Activated naive CD8-positive, alpha-beta T cell treated with anti-CD3 and anti-CD28 coated beads, Interleukin-2, amount 10 ng/mL, durations not matched to agents 7 days and 5 days (primary cell): ENCODE measurements around the gene SPTLC2. TPM values are rescaled to one million over a fixed set of nuclear protein-coding genes. Genes with fewer than 3 reads are reported as not detected.

ENCODE experiments used
- ATAC-seq: fragments of 150-1000 bp; cut with Tn5 transposase; one replicate; pipeline ENCODE4 v1.10.0; 2021; ENCODE audit warnings: low read depth, moderate library complexity
- POLR2A ChIA-PET: fragments of 350-600 bp; sonication (Branson Sonifier 250); formaldehyde crosslinking; loops from one replicate; lab custom pipeline; 2021; ENCODE audit warnings: antibody characterized with exemption; lab: Charles Lee
- DNase-seq: peaks from one replicate; pipeline ENCODE4 v3.0.0; 2021
- H3K27ac Mint-ChIP-seq: one replicate; pipeline ENCODE4 v1.8.0; 2022; ENCODE audit warnings: mild to moderate bottlenecking, mixed read lengths
- H3K27me3 Mint-ChIP-seq: one replicate; pipeline ENCODE4 v1.8.0; 2022; ENCODE audit warnings: mild to moderate bottlenecking, moderate library complexity, mixed read lengths
- H3K36me3 Mint-ChIP-seq: one replicate; pipeline ENCODE4 v1.8.0; 2021; ENCODE audit warnings: mild to moderate bottlenecking, mixed read lengths
- H3K4me1 Mint-ChIP-seq: one replicate; pipeline ENCODE4 v1.8.0; 2021; ENCODE audit warnings: mixed read lengths
- H3K4me3 Mint-ChIP-seq: one replicate; pipeline ENCODE4 v1.8.0; 2022; ENCODE audit warnings: mild to moderate bottlenecking, moderate library complexity, mixed read lengths
- H3K9me3 Mint-ChIP-seq: one replicate; pipeline ENCODE4 v1.8.0; 2021; ENCODE audit warnings: mixed read lengths
- total RNA-seq, 2 experiments: library from RNA; stranded (reverse); gene quantifications; one replicate each; pipeline ENCODE4 v1.2.3, GENCODE V29; 2021

The SPTLC2 gene
- total RNA-seq, 2 experiments from 2014 or later: 57.1 to 60.6 TPM

DNA sequence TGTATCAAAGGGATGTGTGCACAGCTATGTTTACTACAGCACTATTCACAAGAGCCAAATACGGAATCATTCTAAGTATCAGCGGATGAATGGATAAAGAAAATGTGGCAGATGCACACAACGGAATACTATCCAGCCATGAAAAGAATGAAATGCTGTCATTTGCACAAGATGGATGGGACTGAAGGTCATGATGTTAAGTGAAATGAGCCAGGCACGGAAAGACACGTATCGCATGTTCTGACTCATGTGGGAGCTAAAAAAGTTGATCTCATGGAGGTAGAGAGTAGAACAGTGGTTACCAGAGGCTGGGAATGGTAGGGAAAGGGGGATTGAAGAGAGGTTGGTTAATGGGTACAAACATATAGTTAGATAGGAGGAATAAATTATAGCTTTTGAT is 91.9 kb downstream of the SPTLC2 start:
- Mint-ChIP-seq H3K4me3 (no peak overlapping the region), H3K4me1 (peaks cover 7% of the 10 kb centered on the region), H3K27me3 (no peaks in the 10 kb centered on the region), H3K36me3 (peaks cover 18% of the 10 kb centered on the region), H3K27ac (no peak overlapping the region), H3K9me3 (no peaks in the 10 kb centered on the region)
- no peak for DNase-seq
- ATAC-seq: no peak
- POLR2A ChIA-PET: interaction anchor here (0.6 to 1.1 kb wide), 2 partner anchors 30 to 179 kb away, joined by 3 to 4 read pairs; no protein-coding TSS in a partner anchor

GRCh38 chr14:77523109-77523508 is 93.3 kb downstream of the SPTLC2 start:
- Mint-ChIP-seq H3K4me1 (peaks cover 7% of the 10 kb centered on the region), H3K27ac (peak overlapping the region; percentile 30), H3K36me3 (peaks cover 21% of the 10 kb centered on the region), H3K4me3 (no peak overlapping the region), H3K9me3 (no peaks in the 10 kb centered on the region), H3K27me3 (no peaks in the 10 kb centered on the region)
- POLR2A ChIA-PET: no interaction called here
- no peak for DNase-seq
- no peak for ATAC-seq

- Mint-ChIP-seq H3K9me3 (no peaks in the 10 kb centered on the region), H3K4me3 (no peak overlapping the region), H3K4me1 (peaks cover 7% of the 10 kb centered on the region), H3K27ac (no peak overlapping the region), H3K36me3 (peaks cover 29% of the 10 kb centered on the region), H3K27me3 (no peaks in the 10 kb centered on the region)
- ATAC-seq (no peak), DNase-seq (no peak)
- POLR2A ChIA-PET: no interaction called here
Observed at GRCh38 chr14:77520555-77520954, 95.9 kb downstream of the SPTLC2 start.

- Mint-ChIP-seq H3K27ac (no peak overlapping the region), H3K36me3 (peaks cover 33% of the 10 kb centered on the region), H3K4me3 (no peak overlapping the region), H3K27me3 (no peaks in the 10 kb centered on the region), H3K4me1 (peaks cover 2% of the 10 kb centered on the region), H3K9me3 (no peaks in the 10 kb centered on the region)
- POLR2A ChIA-PET: interaction anchor here (0.5 kb wide), 1 partner anchor 127 kb away, joined by 4 read pairs; no protein-coding TSS in a partner anchor
- ATAC-seq: no peak
- DNase-seq: no peak
Observed at GRCh38 chr14:77516126-77516525, 100.3 kb downstream of the SPTLC2 start.

DNA sequence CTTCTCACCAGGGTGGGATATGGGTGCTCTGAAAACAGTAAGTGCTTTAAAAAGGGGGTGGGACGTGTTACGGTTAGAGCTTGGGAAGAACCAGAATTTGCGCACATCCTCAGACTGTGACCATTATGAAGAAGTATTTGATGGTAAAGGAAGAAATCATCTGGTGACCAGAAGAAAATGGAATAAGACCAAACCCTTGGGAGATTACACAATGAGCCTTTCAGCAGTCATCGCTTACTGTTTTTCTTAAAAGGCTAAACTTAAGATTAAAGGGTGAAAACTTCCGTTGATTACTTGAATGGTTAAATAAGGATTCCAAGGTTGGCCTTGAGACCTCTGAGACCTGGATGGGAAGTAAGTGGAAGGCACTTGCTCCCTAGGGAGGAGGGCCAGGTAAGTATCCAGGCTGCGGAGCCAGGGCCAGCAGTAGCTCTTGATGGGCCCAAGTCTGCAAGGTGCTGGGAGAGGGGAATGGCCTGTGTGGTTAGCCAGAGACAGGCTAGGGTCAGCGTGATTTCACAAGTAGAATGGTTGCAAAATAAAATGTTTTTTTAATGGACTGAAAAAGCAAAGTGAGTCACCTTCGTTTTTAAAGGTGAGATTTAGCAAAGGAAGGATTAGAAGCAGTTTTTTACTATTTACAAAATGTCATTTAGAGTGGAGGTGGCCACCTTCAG is 104.8 kb downstream of the SPTLC2 start:
- no peaks in the 10 kb centered on the region for H3K4me1 Mint-ChIP-seq
- no peak overlapping the region for H3K27ac Mint-ChIP-seq

GRCh38 chr14:77509366-77509765 is 107.1 kb downstream of the SPTLC2 start:
- DNase-seq: no peak
- Mint-ChIP-seq H3K36me3 (peaks cover 50% of the 10 kb centered on the region), H3K4me1 (no peaks in the 10 kb centered on the region), H3K27me3 (no peaks in the 10 kb centered on the region), H3K4me3 (no peak overlapping the region), H3K27ac (no peak overlapping the region), H3K9me3 (no peaks in the 10 kb centered on the region)
- POLR2A ChIA-PET: no interaction called here
- no peak for ATAC-seq

More for the DNA sequence above, 104.8 kb downstream of the SPTLC2 start:
- H3K9me3 Mint-ChIP-seq: no peaks in the 10 kb centered on the region
- H3K4me3 Mint-ChIP-seq: no peak overlapping the region
- POLR2A ChIA-PET: no interaction called here
- no peaks in the 10 kb centered on the region for H3K27me3 Mint-ChIP-seq
- no peak for ATAC-seq
- H3K36me3 Mint-ChIP-seq: peaks cover 42% of the 10 kb centered on the region
- no peak for DNase-seq

GRCh38 chr14:77508876-77509275 is 107.6 kb downstream of the SPTLC2 start:
- POLR2A ChIA-PET: interaction anchor here (0.6 kb wide), 1 partner anchor 171 kb away, joined by 3 read pairs; no protein-coding TSS in a partner anchor
- H3K4me3 Mint-ChIP-seq: no peak overlapping the region

GRCh38 chr14:77508249-77508648 is 108.2 kb downstream of the SPTLC2 start:
- no peak for ATAC-seq
- H3K4me1 Mint-ChIP-seq: no peaks in the 10 kb centered on the region
- peaks cover 52% of the 10 kb centered on the region for H3K36me3 Mint-ChIP-seq
- no peak overlapping the region for H3K4me3 Mint-ChIP-seq
- DNase-seq: no peak
- POLR2A ChIA-PET: no interaction called here
- no peaks in the 10 kb centered on the region for H3K27me3 Mint-ChIP-seq
- H3K9me3 Mint-ChIP-seq: peaks cover 1% of the 10 kb centered on the region
- H3K27ac Mint-ChIP-seq: no peak overlapping the region

More at GRCh38 chr14:77508876-77509275, 107.6 kb downstream of the SPTLC2 start:
- ATAC-seq (no peak), DNase-seq (no peak)
- Mint-ChIP-seq H3K9me3 (no peaks in the 10 kb centered on the region), H3K36me3 (peaks cover 52% of the 10 kb centered on the region), H3K4me1 (no peaks in the 10 kb centered on the region), H3K27ac (no peak overlapping the region), H3K27me3 (no peaks in the 10 kb centered on the region)

- no peaks in the 10 kb centered on the region for H3K27me3 Mint-ChIP-seq
- no peak for DNase-seq
- no peak for ATAC-seq
- no peak overlapping the region for H3K27ac Mint-ChIP-seq
- H3K9me3 Mint-ChIP-seq: peaks cover 1% of the 10 kb centered on the region
- POLR2A ChIA-PET: no interaction called here
- H3K4me3 Mint-ChIP-seq: no peak overlapping the region
- H3K4me1 Mint-ChIP-seq: no peaks in the 10 kb centered on the region
- peaks cover 52% of the 10 kb centered on the region for H3K36me3 Mint-ChIP-seq
Observed at GRCh38 chr14:77507762-77508161, 108.7 kb downstream of the SPTLC2 start.

DNA sequence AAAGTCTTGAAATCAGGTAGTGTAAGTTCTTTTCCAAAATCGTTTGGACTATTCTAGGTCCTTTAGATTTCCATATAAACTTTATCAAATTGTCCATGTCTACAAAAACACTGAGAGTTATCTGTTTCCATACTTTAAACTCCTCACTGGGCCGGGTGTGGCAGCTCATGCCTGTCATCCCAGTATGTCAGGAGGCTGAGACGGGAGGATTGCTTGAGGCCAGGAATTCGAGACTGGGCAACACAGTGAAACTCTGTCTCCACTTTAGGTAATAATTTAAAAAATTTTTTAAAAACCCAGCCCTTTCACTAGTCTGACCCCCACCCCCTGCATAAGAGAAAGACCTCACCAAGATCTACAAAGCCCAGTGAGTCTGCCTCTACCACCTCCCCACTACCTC is 111.4 kb downstream of the SPTLC2 start:
- H3K36me3 Mint-ChIP-seq: peaks cover 35% of the 10 kb centered on the region
- POLR2A ChIA-PET: no interaction called here
- DNase-seq: no peak

DNA sequence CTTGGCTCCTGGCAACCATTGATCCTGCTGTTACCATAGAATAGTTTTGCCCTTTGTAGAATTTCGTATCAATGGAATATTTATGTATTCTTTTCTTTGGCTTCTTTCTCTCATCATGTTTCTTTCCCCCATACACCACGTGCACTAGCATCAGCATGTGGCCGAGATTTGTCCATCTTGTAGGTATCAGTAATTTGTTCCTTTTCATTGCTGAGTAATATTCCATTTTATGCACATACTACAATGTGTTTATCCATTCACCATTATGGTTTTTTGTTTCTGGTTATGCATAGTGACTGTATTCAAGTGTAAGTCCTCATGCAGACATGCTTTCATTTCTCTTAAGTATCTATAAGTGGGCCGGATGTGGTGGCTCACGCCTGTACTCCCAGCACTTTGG is 113.3 kb downstream of the SPTLC2 start:
- no peak overlapping the region for H3K27ac Mint-ChIP-seq
- DNase-seq: no peak
- no peaks in the 10 kb centered on the region for H3K4me1 Mint-ChIP-seq
- H3K4me3 Mint-ChIP-seq: no peak overlapping the region
- H3K27me3 Mint-ChIP-seq: peaks cover 24% of the 10 kb centered on the region
- POLR2A ChIA-PET: no interaction called here
- peaks cover 1% of the 10 kb centered on the region for H3K9me3 Mint-ChIP-seq
- no peak for ATAC-seq
- H3K36me3 Mint-ChIP-seq: peaks cover 26% of the 10 kb centered on the region

More for the DNA sequence above, 111.4 kb downstream of the SPTLC2 start:
- Mint-ChIP-seq H3K27me3 (peaks cover 15% of the 10 kb centered on the region), H3K4me3 (no peak overlapping the region), H3K27ac (no peak overlapping the region), H3K9me3 (peaks cover 1% of the 10 kb centered on the region), H3K4me1 (no peaks in the 10 kb centered on the region)
- ATAC-seq: no peak

GRCh38 chr14:77502109-77502782 is 114.2 kb downstream of the SPTLC2 start:
- peaks cover 19% of the 10 kb centered on the region for H3K36me3 Mint-ChIP-seq
- peaks cover 31% of the 10 kb centered on the region for H3K27me3 Mint-ChIP-seq
- POLR2A ChIA-PET: no interaction called here
- ATAC-seq (no peak), DNase-seq (no peak)
- no peak overlapping the region for H3K27ac Mint-ChIP-seq
- H3K4me3 Mint-ChIP-seq: no peak overlapping the region
- peaks cover 3% of the 10 kb centered on the region for H3K4me1 Mint-ChIP-seq
- H3K9me3 Mint-ChIP-seq: peaks cover 1% of the 10 kb centered on the region

DNA sequence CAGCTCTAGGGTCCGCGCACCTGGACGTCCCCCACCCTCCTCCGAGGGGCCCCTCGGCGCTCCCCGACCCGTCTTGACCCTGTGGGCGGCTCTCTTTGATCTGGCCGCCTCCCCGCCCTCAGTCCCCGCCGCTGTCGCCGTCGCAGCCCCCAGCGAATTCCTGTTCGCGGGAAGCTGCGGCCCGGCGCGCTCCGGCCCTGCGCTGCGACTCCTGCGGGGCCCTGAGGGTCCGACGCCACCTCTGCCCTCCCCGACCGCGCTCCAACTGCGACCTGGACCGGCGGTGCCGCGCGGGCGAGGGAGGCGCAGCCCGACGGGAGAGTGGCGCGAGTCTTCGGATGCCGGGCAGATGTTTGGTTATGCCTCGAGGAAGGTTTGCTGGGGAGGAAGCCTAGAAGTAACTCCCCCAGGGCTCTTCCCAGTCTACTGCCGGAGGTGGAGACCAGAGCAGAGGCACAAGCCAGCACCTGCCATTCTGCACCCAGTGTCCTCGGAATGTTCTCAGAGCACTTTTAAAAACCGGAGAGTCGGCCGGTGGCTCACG is 117.4 kb downstream of the SPTLC2 start:
- Mint-ChIP-seq H3K27ac (no peak overlapping the region), H3K9me3 (peaks cover 1% of the 10 kb centered on the region), H3K4me3 (peak overlapping the region; percentile 40), H3K27me3 (peaks cover 48% of the 10 kb centered on the region), H3K36me3 (no peaks in the 10 kb centered on the region), H3K4me1 (peaks cover 3% of the 10 kb centered on the region)
- peak; percentile 40 for DNase-seq
- POLR2A ChIA-PET: no interaction called here
- peak; percentile 20 for ATAC-seq
